Ovary (tissue), 3 donors: ENCODE results near the gene SH2D6.
A peak's percentile ranks its signal among the peaks of the same experiment; 100 is the strongest.

Source experiments
- POLR2A ChIP-seq: fragments of 450-650 bp; IDR thresholded peaks from one replicate; pipeline ENCODE4 v1.6.1; 2017; ENCODE audit warnings: antibody characterized with exemption, mild to moderate bottlenecking, moderate library complexity
- TF ChIP-seq, protein P1 (sequence below), 3 donors: fragments of 450-650 bp in 2 of 3; fragments of 200-600 bp in 1 of 3; IDR thresholded peaks; one replicate each; pipeline versions ENCODE4 v1.5.1 to v1.8.0; 2016 to 2022; ENCODE audit warnings: antibody characterized with exemption in 3 of 3, mild to moderate bottlenecking in 1 of 3
- donor health status: DM: no; HTN: no; CAD: no.

DNA sequence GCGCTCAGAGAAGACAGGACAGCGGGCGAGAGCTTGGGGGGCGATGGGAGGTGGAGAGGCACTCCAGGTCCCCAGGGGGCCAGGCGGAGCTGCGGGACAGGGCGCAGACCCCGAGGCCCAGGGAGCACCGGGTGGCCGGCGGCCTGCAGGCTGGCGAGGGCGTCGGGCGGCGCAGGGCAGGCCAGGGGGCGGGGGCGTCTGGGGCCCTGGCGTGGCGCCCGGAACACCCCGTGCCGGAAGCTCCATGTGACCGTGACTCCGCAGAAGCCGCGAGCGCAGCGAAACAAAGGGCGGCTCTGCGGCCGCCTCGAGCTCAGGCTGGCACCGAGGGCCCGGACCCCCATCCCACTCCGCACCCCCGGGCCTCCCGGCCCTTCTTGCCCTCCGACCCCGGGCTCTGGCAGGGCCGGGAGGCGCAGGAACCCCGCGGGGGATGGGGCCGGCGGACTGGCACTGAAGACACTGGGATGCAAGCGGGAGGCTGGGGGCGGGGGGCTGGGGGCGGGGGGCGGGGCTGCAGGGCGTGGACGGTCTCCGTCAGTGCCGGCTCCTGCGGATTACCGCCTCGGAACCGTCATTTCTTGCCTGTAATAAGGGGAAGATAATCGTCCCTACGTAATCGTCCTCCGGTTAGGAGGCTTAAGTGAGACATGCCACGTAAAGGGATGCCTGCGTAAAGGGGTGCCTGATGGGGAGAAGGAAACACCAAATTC is 19.1 kb downstream of the SH2D6 start:
- TF ChIP-seq, protein P1, sequence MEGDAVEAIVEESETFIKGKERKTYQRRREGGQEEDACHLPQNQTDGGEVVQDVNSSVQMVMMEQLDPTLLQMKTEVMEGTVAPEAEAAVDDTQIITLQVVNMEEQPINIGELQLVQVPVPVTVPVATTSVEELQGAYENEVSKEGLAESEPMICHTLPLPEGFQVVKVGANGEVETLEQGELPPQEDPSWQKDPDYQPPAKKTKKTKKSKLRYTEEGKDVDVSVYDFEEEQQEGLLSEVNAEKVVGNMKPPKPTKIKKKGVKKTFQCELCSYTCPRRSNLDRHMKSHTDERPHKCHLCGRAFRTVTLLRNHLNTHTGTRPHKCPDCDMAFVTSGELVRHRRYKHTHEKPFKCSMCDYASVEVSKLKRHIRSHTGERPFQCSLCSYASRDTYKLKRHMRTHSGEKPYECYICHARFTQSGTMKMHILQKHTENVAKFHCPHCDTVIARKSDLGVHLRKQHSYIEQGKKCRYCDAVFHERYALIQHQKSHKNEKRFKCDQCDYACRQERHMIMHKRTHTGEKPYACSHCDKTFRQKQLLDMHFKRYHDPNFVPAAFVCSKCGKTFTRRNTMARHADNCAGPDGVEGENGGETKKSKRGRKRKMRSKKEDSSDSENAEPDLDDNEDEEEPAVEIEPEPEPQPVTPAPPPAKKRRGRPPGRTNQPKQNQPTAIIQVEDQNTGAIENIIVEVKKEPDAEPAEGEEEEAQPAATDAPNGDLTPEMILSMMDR (IDR thresholded peaks at IDR 0.05) = no peak
- TF ChIP-seq POLR2A = peak; percentile 92
